Stimulated activated naive CD4-positive, alpha-beta T cell treated with Interleukin-2 at 50 U/mL for 16 hours (primary cell): ENCODE results near the gene HLA-DQB1.
"Not testable (repeated sequence)": the region's sequence is repeated elsewhere in the genome, so short reads cannot be mapped to it uniquely, and the experiment has no call there.

ENCODE experiments used
- DNase-seq: peaks from one replicate; lab custom pipeline; 2025; lab: John Stamatoyannopoulos, UW

Gene HLA-DQB1

GRCh38 chr6:32666420-32667300 lies at the start of gene HLA-DQB1:
Gene HLA-DQB1 (minus strand): TSS chr6:32666657. CDS start chr6:32666607, 50 bp downstream.
- no peak for DNase-seq

GRCh38 chr6:32713241-32713640 lies 46.8 kb upstream of the HLA-DQB1 start:
- DNase-seq = no peak

GRCh38 chr6:32709625-32710024 lies 43.2 kb upstream of the HLA-DQB1 start:
- no peak for DNase-seq

GRCh38 chr6:32705164-32705563 lies 38.7 kb upstream of the HLA-DQB1 start:
- not testable (repeated sequence) for DNase-seq

- no peak for DNase-seq
These were observed 36.9 kb upstream of the HLA-DQB1 start for GRCh38 chr6:32703347-32703746.

- no peak for DNase-seq
These were observed 34.1 kb upstream of the HLA-DQB1 start for GRCh38 chr6:32700391-32701040.

GRCh38 chr6:32697031-32697430 lies 30.6 kb upstream of the HLA-DQB1 start:
- no peak for DNase-seq

GRCh38 chr6:32692019-32692418 lies 25.6 kb upstream of the HLA-DQB1 start:
- peak; percentile 28 for DNase-seq

GRCh38 chr6:32689531-32690501 lies 23.4 kb upstream of the HLA-DQB1 start:
- no peak for DNase-seq

GRCh38 chr6:32685603-32686002 lies 19.1 kb upstream of the HLA-DQB1 start:
- DNase-seq = no peak

GRCh38 chr6:32684246-32684645 lies 17.8 kb upstream of the HLA-DQB1 start:
- DNase-seq = no peak

- DNase-seq = no peak
These were observed 13.6 kb upstream of the HLA-DQB1 start for GRCh38 chr6:32680055-32680454.

- DNase-seq = no peak
These were observed 13.0 kb upstream of the HLA-DQB1 start for GRCh38 chr6:32679492-32679891.

- not testable (repeated sequence) for DNase-seq
These were observed 7.7 kb upstream of the HLA-DQB1 start for GRCh38 chr6:32674123-32674522.

GRCh38 chr6:32671908-32672307 lies 5.5 kb upstream of the HLA-DQB1 start:
- DNase-seq = not testable (repeated sequence)

GRCh38 chr6:32669893-32670292 lies 3.4 kb upstream of the HLA-DQB1 start:
- no peak for DNase-seq

- DNase-seq = no peak
These were observed 2.8 kb upstream of the HLA-DQB1 start for GRCh38 chr6:32669240-32669639.

GRCh38 chr6:32668226-32668747 lies 1.8 kb upstream of the HLA-DQB1 start:
- DNase-seq = peak; percentile 22

GRCh38 chr6:32665661-32666060 lies 796 bp downstream of the HLA-DQB1 start:
- DNase-seq = no peak

- DNase-seq = no peak
These were observed 1.6 kb downstream of the HLA-DQB1 start for GRCh38 chr6:32664827-32665362.

GRCh38 chr6:32664354-32664753 lies 2.1 kb downstream of the HLA-DQB1 start:
- DNase-seq = no peak

- no peak for DNase-seq
These were observed 3.6 kb downstream of the HLA-DQB1 start for GRCh38 chr6:32662836-32663235.
